Measurements from ENCODE around the gene PLRG1. TPM values are rescaled to one million over a fixed set of nuclear protein-coding genes. Genes with fewer than 3 reads are reported as not detected.
A peak's percentile ranks its signal among the peaks of the same experiment; 100 is the strongest.
"Not testable (repeated sequence)": the region's sequence is repeated elsewhere in the genome, so short reads cannot be mapped to it uniquely, and the experiment has no call there.

Gene PLRG1
- 100 to 1,000 TPM in 3 of 4 donors, 10 to 100 TPM in 1; 99.5 to 124 (median 113) TPM for polyA plus RNA-seq (ENCODE audit: insufficient read length in 4 of 4)

DNA sequence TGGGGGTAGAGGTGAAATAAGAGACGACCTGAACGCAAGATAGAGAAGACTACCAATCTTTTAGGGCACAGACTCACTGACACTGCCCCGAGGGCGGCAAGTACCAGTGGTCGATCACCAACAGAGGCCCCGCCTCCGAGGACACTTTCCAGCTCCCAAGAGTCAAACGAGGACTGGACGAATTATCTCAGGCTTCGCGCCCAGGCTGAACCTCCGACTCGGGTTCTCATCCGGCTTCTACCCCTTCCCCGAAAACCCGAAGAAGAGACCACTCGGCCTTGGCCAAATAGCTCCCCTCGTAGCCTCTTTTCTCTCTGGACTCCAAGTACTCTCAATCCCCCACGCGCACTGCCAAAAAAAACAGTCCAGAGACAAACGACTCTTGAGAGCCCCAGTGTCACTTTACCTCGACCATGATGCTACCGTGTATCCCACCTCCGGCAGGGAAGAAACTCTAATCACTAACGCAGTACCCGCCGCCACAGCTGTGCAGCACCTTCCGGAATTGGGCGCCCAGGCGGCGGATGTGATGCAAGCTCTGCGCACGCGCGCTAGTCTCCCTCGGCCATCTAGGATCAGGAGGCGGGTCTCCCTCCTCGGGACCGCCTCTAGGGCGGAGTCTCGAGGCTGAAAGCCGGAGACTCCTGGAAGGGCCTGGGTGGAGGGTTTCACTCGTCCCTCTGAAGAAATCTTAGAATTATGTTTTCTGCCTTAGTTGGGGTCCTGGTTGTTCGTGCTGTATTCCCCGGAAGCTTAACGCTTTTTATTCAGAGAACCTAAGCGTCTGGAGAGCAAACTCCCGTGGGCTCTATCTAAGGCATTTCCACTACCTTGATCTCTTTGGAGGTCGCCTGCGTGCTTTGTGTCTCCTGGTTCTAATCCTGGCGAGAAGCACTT is at the start of gene PLRG1:
PLRG1 (minus strand) TSS at position 507 of the 897 bp plus-strand sequence; CDS start at position 415, 92 bp downstream.
- DNase-seq (ENCODE audit: low read depth in 4 of 4, low spot score in 2 of 4): peak; percentile 87 to 96 (median 92)

DNA sequence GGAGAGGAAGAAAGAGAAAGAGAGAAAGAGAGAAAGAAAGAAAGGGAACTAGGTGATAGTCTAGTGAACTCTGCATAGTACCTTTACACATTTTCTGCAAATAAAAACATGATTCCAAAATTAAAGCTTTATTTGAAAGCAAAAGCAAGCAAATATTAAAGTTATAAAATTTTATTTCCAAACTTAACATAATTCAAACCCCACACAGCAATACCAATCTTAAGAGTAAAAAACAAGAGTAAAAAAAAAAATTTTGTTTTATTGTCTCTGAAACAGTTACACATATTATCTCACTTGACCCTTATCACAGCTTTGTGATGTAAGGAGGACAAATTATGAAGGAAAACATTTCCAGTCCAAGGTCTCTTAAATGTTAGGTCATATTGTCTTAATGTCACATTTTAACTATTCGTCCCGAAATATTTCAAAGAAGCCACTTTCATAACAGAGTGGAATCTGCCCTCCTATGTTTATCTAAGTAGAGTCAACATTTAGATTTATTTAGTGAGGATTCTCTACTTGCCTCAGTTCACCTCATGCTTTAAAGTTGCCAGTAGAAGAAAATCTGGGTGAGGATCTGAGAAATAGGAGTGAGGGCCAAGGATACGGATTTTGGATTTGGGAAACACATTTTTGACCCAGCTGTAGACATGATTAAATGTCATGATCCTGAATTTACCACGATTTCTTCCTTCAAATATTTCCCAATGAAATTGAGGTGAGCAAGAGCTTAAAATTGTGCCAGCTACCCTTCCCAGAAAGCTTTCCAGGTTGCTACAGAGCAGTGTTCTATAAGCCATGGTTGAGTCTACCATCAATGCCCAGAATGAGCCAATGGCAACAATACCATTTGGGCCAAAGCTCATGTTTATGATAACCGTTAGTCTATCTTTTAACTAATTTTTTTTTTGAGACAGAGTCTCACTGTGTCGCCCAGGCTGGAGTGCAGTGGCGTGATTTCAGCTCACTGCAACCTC is 47.9 kb upstream of the PLRG1 start:
- DNase-seq (ENCODE audit: low read depth in 4 of 4, low spot score in 2 of 4): no peak

DNA sequence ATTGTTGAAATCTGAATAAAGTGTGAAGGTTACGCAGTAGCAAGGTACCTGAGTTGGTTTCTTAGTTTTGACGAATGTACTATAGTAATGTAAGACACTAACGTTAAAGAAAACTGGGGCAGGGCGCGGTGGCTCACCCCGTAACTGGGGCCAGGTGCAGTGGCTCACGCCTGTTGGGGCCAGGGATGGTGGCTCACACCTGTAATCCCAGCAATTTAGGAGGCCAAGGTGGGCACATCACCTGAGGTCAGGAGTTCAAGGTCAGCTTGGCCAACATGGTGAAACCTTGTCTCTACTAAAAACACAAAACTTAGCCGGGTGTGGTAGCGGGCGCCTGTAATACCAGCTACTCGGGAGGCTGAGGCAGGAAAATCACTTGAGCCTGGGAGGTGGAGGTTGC is 47.1 kb upstream of the PLRG1 start:
- DNase-seq (ENCODE audit: low read depth in 4 of 4, low spot score in 2 of 4): not testable (repeated sequence)

DNA sequence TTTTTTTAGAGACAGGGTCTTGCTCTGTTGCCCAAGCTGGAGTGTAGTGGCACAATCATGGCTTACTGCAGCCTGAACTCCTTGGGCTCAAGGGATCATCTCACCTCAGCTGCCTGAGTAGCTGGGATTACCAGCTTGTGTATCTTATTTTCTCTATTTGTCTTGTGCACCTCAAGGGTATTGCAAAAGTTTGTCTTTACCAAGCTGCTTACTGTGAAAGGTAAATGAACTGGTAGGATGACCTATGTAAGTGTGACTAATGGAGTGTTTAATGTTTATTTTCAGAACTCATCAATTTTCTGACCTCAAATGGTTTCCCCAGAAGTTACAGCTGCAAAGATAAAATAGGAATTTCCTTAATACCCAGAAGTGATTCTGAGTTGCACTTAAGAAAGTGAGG is 45.6 kb upstream of the PLRG1 start:
- DNase-seq (ENCODE audit: low read depth in 4 of 4, low spot score in 2 of 4): no peak

DNA sequence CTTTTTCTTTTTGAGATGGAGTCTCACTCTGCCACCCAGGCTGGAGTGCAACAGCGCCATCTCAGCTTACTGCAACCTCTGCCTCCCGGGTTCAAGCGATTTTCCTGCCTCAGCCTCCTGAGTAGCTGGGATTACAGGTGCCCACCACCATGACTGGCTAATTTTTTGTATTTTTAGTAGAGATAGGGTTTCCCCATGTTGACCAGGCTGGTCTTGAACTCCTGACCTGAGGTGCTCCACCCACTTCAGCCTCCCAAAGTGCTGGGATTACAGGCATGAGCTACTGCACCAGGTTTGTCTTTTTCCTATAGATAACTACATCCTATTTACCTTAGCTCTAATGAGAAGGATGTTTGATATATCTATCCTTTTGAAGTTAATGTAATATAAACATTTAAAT is 44.1 kb upstream of the PLRG1 start:
- DNase-seq (ENCODE audit: low read depth in 4 of 4, low spot score in 2 of 4): not testable (repeated sequence)

DNA sequence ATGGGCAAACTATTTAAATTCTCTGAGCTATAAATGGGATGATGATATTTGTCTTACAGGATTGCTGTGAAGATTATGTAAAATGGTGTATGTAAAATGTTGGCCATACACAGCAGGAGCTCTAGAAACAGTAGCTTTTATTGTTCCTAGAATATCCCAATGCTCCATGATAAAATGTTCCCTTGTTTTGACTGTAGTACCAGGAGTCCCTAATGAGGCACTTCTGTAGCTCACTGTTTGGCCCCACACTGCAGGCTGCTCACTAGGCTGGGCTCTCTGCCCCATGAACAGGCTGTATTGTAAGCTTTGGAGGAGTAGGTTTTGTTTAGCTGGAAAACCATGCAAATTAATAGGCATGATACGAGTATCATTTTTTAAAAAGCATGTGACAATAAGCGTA is 43.7 kb upstream of the PLRG1 start:
- no peak for DNase-seq (ENCODE audit: low read depth in 4 of 4, low spot score in 2 of 4)

DNA sequence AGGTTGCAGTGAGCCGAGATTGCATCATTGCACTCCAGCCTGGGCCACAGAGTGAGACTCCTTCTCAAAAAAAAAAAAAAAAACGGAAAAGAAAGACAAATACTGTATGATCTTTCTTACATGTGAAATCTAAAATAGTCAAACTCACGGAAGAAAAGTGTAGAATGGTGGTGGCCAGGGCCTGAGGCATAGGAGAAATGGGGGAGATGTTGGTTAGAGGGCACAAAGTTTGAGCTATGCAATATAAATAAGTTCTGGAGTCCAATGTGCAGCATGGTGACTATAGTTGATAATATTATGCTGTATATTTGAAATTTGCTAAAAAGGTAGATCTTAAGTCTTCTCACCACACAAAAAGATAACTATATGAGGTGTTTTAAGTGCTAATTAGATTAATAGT is 41.7 kb upstream of the PLRG1 start:
- no peak for DNase-seq (ENCODE audit: low read depth in 4 of 4, low spot score in 2 of 4)

DNA sequence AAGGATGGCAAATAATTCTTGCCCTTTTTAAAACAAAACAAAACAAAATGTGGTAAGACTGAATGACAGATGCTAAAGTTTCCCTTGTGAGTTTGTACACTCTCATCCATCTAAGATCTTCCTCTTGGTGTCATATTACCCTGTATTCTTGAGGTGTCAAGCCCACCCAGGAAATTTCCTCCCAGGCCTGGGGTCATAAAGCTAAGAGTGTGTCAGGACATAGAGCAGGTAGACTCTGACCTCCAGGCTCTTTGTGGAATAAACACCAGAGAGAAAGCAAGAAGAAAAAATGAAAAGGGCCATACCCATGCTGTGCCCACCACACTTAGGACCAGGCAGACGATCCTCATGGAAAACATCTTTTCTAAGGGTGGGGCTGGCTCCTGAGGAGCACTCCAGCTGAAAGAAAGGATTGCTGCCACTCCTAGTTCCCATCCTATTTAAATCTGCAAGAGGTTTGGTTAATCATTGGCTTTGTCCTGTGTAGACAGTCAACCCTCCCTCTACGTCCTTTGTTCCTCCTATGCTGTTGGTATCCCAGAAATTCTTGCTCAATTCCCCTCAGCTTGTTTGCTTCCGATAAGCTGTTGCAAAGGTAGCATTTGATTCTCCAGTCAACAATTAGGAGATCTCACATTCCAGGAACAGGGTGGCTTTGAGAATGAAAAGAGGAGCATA is 40.3 kb upstream of the PLRG1 start, which contains the start of gene FGA:
FGA (minus strand) TSS at position 414 of the 678 bp plus-strand sequence; CDS start at position 359, 55 bp downstream.
- DNase-seq (ENCODE audit: low read depth in 4 of 4, low spot score in 2 of 4): no peak

DNA sequence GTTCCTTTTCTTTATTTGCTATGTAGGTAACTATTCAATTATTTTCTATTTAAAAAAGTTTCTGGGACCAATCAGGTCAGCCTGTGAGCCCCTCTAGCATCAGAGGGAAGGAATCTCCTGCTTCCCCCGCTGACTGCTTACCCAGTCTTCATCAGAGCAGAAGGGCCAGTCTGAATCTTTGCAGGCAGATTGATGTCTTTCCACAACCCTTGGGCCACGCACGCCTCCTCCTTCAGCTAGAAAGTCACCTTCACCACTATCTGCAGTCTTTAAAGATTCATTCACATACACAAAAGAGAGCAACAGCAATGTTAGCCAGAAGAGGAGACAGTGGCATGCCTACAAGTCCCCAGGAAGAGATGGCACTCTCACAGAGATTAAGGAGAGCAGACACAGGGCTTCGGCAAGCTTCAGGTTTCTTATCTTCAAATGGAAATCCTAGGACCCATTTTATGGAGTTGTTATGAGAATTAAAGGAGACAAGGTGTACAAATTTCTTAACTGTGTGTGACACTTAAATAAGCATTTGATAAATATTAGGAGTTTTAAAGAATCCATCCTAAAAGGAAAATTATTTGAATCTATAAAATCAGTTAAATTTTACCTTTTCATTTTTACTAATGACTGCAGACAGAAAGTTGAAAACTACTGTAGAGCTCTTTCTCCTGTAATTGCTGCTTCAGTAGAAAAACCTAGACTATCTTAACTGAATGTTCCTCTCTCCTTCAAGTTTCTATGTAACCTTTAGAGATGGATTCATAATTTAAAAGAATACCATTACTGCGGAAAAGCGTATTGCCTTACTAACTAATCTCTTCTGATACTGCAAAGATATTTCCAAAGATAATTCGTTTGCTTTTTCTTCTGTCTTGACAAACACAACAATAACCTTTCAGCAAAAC is 39.3 kb upstream of the PLRG1 start:
- DNase-seq (ENCODE audit: low read depth in 4 of 4, low spot score in 2 of 4): no peak

DNA sequence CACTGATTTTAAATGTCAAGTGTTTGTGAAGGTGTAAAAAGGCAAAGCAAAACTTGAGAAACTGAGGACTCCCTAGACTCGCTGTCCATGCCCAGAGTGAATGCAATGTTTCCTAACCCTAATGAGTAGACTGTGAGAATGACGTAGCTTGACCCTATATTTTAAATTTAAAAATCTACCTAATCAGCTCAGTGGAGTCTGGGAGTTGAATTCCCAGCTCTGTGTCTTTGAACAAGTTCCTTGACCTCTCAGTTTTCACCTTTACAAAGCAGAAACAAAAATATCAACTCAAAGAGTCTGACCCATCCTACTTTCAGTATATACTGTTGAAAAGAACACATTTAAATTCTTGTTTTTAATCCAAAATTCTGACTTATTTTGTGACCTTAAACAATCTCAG is 38.0 kb upstream of the PLRG1 start:
- no peak for DNase-seq (ENCODE audit: low read depth in 4 of 4, low spot score in 2 of 4)

DNA sequence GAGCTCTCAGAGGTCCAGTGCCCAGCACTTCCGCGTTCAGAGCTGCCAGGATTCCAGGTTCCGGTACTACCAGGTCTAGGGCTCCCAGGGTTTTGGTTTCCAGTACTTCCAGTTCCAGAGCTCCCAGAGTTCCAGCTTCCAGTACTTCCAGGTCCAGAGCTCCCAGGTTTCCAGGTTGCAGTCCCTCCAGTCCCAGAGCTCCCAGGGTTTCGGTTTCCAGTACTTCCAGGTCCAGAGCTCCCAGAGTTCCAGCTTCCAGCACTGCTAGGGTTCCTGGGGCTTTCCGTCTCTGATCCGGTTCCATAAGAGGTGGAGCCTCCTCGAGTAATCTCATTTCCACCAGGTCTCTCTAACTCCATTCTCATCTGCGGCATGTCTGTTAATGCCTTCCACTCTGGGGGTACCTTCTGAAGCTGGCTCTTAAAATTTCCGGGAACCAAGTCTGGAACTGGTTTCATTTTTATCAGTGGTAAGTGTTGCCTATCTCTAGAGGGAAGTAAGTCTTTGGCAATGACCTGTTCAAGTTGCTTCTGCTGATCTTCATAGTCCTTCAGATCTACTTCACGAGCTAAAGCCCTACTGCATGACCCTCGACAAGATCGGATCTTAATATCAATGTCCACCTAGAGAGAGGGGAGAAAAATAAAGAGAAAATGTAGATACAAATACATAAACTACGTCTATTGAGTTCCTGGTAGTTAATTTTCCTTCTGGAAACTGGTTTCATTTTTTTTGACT is 36.3 kb upstream of the PLRG1 start:
- no peak for DNase-seq (ENCODE audit: low read depth in 4 of 4, low spot score in 2 of 4)

DNA sequence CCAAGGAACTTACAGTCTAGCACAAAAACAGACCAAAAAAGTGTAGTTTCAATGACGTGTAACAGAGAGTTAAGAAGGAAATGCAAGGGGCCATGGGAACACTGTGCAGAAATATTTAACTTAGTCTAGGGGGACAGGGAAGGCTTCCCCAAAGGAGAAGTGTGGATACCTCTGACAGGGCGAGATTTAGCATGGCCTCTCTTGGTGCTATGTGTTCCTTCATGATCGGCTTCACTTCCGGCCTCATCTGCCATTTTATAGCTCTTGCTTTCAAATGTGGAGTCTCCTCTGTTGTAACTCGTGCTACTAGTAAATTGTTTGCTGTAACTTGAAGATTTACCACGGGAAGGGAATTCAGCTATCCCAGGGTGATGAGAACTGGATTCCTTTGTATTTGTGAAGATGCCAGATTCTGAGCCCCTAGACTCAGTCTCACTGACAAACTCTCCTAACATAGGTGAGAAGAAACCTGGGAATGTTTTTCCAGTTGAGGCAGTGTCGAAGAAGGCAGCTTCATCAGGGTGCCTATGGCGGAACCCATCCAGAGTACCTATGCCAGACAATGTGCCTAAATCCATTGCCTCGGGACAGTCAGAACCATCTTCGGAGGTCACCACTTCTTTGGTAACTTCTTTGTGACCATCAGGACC is 35.3 kb upstream of the PLRG1 start:
- DNase-seq (ENCODE audit: low read depth in 4 of 4, low spot score in 2 of 4): no peak

DNA sequence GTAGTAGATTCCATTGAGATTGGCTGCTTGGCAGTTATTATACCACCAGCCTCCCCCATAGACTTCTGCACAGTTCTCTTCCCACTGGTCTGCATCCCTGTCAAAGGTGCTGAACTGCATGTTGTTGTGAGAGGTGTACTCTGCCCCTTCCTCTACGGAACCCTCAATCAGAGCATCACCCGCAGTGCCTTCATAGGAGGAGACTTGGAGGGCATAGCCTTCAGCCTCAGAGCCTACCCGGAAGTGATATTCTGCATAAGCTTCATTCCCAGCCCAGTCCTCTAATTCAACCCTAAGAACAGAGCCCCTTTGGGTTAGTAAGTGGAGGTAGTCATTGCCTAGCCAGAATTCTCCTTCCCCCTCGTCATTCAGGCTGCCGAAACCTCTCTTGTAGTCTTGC is 34.1 kb upstream of the PLRG1 start:
- DNase-seq (ENCODE audit: low read depth in 4 of 4, low spot score in 2 of 4): no peak

DNA sequence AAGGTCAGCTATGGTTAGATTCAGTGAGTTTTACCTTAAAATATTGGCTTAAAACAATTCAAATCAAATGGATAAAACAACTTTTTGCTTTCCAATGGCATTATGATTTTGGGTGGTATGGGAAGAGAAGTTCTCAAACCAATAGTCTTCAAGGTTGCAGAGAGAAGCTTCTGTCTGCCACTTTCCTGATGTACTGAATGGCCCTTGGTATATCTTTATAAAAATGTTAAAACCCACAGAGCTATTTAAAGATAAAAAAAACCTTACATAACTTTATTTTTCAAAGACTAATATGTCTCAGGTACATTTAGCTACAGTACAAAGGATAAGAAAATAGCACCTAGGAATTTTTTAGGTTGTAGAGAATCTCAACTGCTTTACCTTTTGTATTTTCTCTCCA is 33.5 kb upstream of the PLRG1 start:
- DNase-seq (ENCODE audit: low read depth in 4 of 4, low spot score in 2 of 4): no peak

DNA sequence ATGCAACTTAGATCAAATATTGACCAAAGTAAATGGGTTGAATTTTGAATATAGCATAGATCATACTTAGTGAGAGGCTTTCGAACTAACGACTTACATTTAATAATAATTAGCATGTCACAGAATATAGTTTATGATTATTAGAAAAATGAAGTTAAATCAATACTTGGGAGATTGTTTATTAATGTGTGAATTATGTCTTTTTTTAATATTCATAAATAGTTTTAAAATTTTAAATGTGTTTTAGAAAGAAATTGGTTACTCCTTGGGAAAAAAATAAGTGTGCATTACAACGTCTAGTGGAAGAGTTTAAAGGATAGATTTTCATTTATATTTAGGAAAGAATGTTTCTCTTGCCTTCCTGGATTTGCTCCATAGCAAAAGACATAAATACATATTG is 33.0 kb upstream of the PLRG1 start:
- DNase-seq (ENCODE audit: low read depth in 4 of 4, low spot score in 2 of 4): no peak

DNA sequence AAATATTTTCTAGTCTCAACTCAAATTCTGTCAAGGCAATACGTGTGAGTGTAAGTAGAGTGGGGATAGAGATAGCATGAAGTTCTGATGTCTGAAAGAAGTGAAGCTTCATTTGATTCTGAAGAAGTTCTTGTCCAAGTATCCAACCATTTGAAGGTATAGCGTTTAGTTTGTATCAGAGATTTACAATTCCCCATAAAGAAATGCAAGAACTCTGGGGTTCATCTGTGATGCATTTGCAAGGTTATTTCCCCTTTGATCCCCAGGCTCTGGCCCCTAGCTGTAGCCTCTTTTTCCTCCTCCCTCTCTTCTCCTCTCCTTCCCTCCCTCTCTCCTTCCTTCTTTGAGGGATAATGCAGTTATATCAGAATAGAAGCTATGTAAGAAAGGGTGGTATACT is 32.5 kb upstream of the PLRG1 start:
- DNase-seq (ENCODE audit: low read depth in 4 of 4, low spot score in 2 of 4): no peak

DNA sequence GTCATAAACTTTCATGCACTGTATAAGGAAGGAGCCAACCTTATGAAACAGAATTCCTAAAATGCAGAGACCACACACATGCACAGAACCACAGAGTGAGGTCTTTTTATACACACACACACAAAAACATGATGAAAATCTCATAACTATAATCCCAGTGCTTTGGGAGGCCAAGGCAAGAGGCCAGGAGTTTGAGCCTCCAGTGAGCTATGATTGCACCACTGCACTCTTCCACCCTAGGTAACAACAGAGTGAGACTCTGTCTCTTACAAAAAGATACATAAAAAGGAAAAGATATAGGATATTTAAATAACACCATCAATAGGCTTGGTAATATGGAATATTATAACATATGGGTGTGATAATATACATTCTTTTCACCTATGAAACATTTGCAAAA is 29.7 kb upstream of the PLRG1 start:
- DNase-seq (ENCODE audit: low read depth in 4 of 4, low spot score in 2 of 4): no peak

DNA sequence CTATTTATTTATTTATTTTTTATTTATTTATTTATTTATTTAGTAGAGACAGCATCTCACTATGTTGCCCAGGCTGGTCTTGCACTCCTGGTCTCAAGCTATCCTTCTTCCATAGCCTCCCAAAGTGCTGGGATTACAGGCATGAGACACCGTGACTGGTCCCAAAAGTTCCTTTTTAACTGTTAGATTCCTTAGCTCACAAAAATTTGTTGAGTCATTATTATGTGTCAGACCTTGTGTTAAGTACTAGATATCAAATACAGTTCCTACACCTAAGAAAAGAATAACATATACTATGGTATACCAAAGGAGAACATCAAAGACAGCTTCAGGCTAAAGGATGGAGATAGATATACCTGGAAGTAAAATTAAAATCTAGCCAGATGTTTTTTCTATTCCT is 28.7 kb upstream of the PLRG1 start:
- no peak for DNase-seq (ENCODE audit: low read depth in 4 of 4, low spot score in 2 of 4)
